GM18502 (cell line): ENCODE data around the gene TLE2.

Experiments
- ATAC-seq: cut with Tn5 transposase; IDR thresholded peaks from one replicate; pipeline ENCODE4 v1.9.1; 2021; ENCODE audit warnings: mild to moderate bottlenecking; ENCODE audit not compliant: unreplicated experiment, poor library complexity

TLE2 gene

DNA sequence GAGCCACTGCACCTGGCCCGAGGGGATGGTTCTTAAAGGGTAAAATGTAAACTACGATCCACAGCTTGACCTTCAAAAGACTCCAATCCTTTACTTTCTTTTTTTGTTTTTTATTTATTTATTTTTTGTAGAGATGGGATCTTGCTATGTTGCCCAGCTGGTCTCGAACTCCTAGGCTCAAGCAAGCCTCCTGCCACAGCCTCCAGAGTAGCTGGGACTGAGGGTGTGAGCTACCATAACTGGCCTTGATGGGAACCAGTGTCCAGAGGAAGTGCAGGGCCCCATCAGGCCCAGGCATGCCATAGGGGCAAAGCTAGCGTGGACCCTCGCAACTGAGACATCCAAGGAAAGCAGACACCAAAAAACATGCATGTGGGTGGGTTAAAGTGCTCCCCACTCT lies 66.0 kb downstream of the TLE2 start:
- ATAC-seq: no peak

DNA sequence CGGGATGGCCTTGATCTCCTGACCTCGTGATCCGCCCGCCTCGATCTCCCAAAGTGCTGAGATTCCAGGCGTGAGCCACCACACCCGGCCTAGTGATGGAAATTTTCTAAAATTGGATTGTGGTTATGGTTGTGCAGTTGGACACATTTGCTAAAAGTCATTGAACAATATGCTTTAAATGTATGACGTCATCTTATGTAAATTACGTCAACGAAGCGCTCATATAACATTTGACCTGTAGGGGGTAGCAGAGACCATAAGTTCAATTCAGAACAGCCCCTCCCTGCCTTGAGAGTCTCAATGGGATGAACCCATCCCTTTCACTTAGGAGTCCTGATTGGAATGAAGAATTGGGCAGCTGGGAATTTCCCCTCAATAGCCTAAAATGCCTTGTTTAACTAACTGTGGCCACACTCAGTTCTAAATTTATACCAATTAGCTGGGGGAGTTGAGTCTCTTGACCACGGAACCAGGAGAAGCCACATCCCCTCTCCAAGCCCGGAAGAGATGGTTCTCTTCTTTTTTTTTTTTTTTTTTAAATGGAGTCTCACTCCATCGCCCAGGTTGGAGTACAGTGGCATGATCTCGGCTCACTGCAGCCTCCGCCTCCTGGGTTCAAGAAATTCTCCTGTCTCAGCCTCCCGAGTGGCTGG lies 66.9 kb downstream of the TLE2 start:
- no peak for ATAC-seq

DNA sequence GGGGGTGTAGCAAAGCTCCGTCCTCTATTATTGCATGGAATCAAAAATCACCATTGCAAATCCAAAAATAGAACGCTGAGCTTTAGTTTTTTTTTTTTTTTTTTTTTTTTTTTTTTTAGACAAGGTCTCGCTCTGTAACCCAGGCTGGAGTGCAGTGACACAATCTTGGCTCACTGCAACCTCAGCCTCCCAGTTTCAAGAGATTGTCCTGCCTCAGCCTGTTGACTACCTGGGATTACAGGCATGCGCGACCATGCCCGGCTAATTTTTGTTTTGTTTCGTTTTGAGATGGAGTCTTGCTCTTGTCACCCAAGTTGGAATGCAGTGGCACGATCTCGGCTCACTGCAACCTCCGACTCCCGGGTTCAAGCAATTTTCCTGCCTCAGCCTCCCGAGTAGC lies 69.0 kb downstream of the TLE2 start:
- ATAC-seq: no peak

GRCh38 chr19:2957160-2957559 lies 71.9 kb downstream of the TLE2 start:
- no peak for ATAC-seq

DNA sequence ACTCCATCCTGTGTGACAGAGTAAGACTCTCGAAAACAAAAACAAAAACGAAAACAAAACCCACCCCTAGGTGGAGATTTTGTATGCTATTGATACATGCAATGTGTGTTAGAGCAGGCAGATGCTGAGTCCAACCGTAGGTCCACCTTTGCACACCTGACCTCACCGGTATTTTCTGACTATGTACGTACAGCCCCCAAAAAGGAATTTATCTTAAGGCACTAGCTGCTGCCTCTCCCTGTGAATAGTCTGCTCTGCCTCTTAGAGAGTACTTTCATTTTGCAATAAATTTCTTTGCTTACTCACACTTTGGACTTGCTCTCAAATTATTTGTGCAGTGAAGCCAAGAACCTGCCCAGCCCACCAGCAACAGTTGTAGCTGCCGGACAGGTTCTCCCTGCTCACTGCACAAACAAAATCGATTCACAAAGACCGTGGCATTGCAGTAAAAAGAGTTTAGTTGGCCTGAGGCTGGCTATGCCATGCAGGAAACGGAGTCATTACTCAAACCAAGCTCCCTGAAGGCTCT lies 76.1 kb downstream of the TLE2 start:
- no peak for ATAC-seq

GRCh38 chr19:2950286-2951124 lies 78.6 kb downstream of the TLE2 start:
- ATAC-seq: peak; percentile 92

GRCh38 chr19:2949939-2950285 lies 79.2 kb downstream of the TLE2 start:
- peak; percentile 9 for ATAC-seq
